Fibroblast of gingiva (primary cell): Measurements from ENCODE around the gene IL12A.

Source experiments
- DNase-seq: peaks from one replicate; pipeline ENCODE4 v3.0.0-alpha.2; 2011; ENCODE audit warnings: low read depth

Gene IL12A

DNA sequence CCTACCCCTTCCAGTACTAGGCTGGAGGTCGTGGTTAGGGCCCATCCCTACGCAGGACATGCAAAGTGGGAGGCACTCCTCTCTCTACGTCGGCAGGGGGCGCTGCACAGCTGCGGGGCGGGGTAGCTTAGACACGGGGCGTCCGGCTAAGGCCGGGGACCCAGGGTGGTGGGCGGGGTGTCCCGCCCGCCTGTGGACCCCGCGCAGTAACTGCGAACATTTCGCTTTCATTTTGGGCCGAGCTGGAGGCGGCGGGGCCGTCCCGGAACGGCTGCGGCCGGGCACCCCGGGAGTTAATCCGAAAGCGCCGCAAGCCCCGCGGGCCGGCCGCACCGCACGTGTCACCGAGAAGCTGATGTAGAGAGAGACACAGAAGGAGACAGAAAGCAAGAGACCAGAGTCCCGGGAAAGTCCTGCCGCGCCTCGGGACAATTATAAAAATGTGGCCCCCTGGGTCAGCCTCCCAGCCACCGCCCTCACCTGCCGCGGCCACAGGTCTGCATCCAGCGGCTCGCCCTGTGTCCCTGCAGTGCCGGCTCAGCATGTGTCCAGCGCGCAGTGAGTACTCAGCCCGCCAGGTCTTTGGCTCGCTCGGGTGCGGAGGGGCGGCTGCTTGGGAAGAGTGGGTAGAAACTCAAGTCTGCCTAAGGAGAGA lies at the start of gene IL12A:
TSS of gene IL12A (plus strand) at position 219 of the 655 bp plus-strand sequence.
- DNase-seq = peak; percentile 66

DNA sequence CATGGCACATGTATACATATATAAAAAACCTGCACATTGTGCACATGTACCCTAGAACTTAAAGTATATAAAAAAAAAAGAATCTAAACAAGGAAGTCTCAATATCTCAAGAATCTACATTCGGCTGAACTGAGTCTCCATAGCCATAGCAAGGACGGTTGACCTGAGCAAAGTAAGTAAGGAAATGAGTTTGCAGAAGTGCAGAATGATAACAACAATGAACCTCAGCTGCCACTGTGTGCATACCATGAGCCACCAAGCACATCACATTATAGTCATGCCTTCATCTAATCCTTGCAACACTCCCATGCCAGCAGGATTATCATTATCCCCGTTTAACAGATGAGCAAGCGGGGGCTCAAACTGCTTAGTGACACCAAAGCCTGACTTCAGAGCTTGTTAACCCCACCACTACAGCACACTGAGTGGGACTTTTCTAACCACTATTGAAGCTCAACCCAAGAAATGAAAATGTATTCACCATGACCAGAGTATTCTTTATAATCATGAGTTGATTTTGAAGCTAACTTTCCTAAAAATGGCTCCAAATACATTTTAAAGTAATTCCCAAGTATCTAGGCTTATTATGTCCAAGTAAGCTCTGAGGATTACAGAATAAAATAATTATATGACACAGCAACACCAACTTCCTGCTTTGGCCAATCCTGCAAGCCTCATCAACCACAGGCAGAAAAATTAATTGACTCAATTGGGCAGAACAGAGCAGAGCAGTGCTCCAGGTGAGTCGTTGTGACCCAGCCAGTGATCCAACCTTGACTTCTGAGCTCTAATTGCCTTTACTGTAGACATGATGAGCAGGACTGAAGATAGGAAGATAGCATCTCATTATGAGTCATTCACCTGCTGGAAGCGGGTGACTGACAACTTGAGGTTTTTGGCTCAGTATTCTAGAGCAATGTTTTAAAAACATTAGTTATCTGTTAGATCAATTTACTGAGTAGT lies 47.3 kb upstream of the IL12A start:
- DNase-seq = no peak

DNA sequence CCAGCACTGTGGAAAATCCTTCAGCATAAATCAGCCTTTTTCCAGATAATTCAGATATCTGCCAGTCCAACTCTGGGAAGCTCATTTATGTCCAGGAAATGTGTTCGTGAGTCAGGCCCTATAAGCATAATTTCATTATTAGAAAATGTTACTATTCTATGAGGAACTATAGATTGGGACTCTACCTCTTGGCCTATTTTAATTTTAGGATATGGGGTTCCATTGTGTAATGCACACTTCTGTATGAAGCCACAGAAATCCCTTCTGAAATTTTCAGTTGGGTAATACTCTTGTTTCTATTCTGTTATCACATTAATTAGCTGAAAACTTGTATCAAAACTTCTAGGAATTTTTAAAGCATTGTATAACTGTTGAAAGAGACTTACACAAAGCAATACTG lies 43.9 kb upstream of the IL12A start:
- DNase-seq = no peak

DNA sequence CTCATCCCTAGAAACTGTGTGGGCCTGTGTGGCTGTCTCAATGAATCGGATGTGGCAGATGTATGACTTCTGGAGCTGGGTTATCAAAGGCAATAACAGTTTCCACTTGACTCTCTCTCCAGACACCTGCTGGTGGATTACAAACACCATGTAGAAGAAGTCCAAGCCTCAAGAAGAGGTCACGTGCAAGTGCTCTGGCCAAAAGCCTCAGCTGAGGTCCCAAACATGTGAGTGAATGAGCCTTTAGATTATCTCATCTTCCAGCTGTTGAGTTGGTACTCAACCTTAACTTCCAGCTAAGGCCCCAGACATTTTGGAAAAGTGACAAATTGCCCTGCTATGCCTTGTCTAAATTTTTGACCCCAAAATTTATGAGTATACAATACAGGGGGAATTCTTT lies 42.7 kb upstream of the IL12A start:
- DNase-seq = no peak

DNA sequence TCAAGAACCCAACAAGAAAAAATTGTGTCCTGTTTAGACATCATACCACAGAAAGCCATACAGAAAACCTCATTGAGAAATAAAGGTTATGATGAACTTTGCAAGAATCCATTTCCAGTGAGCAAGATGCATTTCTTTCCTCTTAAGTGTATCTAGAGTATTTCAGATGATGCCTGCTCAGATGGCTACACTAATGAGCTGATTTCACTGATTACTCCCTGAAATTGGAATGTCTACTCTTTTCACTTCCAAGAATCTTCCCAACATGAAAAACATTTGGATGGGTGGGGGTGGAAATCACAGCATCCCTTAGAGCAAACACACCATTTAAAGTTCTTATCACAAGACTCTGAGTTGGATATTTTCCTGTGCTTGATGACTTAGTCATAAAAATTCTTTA lies 41.4 kb upstream of the IL12A start:
- DNase-seq = peak; percentile 50

DNA sequence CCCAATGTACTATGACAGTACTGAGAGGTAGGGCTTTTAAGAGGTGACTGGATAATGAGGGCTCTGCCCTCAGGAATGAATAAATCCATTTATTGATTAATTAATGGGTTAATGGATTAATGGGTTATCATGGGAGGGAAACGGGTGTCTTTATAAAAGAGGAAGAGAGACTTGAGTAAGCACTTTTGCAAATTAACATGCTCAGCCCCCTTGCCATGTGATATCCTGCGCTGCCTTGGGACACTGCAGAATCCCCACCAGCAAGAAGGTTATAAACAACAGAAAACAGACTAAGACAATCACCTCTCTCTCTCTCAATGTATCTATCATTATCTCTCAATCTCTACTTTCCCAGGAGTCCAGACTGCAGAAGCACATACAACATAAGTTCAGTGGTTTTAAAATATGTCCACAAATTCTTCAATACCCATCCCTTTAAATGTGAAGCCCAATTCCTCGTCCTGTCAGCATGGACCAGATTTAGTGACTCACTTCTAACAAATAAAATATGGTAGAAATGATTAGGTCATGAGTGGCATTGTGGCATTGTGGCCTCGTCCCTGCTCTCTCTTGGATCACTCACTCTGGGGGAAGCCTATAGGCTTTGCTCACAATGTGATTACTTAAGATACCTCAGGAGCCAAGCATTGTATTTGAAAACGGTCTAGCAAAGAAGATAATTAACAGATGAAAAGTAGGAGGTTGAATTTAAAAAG lies 40.0 kb upstream of the IL12A start:
- no peak for DNase-seq

DNA sequence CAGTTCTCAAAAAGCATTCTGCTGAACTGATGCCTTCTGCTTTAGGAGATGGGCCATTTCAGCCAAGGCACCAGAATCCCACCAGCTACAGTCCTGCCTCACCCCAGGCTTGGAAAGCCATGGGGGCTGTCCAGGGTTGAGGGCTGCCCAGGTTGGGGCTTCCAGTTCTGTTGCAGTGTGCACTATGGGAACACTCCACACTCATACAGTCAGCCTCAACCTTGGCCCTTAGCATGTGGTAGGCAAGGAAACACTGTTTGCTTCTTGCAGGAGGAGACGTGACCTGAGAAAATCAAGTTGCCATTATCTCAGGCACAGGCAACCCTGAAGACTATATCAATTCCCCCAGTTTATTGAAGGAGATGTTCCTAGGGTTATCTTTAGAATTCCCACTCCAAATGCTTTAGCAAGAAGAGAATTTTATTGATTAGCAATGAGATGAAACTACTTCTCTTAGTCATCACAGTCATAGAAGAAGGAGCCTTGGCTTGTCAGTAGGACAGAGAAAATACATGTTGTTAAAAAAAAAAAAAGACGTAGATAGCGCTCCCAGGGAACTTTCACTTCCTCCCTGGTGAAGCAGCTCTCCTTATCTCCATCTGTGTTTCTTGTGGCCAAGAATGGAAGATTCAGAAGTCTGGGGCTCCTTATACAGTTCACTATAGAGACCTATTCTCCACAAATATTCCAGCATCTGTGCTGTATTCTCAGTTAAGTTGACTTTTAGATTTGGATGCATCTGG lies 38.3 kb upstream of the IL12A start:
- no peak for DNase-seq

DNA sequence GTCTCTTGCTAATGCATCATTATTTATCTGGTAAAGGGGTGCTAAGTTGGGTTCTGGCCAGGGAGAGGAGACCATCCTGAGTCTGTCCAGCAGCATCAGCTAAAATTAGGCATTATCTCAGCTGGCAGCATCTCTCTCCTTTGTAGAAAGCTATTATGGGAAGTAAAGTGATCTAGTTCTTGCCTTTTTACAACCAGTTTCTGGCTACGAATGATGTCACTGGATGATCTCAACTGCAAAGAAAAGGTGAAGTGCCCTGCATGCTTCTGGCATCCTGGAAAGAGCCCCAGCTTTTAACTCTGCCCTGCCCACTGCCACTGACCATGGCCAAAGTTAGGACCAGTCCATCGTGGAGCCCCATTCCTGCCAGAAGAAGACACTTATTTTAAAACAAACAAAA lies 37.1 kb upstream of the IL12A start:
- DNase-seq = no peak

DNA sequence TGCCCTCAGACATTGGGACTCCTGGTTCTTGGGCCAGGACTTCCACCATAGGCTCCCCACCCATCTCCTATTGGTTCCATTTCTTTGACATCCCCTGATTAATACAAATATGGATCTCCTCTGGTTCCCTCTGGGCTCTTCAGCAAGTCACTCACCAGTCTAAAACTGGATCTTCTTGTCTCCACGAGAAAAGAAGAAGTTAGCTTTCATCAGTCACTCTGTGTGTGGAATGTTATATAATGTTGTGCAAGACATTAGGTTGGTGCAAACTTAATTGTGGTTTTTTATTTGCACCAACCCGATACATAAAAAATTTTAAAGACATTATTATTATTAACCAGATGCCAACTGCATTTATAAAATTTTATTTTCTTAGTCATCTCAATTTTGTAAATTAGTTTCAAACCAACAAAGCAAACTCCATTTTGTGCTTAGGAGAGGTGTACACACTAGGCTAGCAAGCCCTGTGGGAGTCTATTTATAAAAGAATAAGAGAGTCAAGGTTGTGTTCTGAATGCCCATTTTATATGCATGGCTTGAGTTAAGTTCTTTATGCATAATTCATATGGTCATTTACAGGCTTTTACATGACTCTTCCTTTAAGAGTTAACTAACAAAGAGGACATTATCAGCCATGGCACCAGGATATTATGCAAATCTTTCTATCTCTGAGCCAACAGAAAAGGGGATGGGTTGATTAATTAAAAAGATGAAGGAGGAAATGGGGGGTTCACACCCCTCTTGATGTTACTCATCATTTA lies 35.1 kb upstream of the IL12A start:
- DNase-seq = no peak

DNA sequence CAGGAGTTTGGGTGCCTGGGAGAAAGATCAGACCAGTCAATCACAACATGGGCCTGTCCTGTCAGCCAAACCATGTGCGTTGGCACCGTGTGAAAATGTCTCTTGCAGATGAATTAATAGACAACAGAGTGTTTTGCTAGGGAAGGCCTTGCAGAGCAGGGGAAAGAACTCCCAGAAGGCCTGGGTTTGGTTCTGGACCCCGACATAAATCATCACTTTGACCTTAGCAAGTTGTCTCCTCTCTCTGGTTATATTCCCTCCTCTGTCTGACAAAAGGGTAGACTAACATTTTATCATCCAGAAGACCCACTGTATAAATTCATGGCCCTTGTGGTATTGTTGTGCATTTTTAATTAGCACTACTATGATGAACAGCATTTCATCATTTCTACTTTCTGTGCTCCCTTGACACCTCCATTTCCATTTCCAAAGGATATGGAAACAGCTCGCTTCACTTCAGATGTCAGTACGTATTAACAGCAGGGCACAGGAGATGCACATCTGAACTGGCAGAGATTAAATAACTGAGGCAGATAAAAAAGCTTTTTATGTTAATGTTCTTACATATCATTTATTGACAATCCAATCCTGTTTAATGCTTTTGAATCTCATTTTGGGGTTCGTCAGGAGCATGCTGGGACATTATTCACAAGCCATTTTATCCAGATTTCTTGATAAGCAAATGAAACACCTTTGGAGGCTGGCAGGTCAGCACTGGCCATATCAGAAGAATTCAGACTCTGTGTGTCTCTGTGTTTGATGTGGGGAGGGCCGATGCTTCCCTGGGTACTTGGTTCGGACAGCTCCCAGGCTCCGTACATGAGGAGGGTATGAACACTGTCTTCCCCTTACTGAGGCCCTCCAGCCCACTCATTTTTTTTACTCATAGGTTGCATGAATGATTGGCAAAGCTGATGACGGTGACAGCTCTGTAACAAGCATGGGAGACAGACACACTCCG lies 28.2 kb upstream of the IL12A start:
- no peak for DNase-seq

DNA sequence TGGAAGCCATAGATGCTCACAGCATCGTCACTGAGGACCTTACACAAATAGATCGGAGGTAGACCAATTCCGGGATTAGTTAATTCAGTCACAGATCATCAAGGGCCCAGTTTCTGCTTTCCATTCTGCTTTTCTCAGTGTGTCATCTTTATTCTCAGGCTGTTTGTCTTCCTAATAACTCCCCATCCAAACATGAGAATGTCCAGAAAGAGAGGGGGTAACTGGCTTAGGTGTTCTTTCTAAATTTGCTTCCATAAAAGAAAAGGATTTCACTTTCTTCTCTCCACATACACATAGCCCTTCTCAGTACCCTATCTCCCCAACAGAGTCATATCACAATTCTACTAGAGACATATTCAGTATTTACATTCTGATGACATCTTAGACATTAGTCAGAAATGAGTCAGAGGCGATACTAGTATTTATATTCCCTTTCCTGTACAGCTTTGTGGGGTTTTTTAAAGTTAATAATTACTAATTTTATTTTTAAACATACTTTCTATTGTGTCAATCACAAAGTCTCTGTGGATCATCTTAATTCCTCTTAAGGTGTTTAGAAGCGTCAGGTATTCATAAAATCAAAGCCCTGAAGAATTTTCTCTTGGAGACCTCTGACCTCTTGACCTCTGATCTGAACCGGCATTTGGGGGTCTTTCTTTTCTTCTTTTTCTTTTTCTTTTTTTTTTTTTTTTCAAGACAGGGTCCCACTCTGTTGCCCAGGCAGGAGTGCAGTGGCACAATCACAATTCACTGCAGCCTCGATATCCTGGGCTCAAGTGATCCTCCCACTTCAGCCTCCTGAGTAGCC lies 24.3 kb upstream of the IL12A start:
- DNase-seq = peak; percentile 47

DNA sequence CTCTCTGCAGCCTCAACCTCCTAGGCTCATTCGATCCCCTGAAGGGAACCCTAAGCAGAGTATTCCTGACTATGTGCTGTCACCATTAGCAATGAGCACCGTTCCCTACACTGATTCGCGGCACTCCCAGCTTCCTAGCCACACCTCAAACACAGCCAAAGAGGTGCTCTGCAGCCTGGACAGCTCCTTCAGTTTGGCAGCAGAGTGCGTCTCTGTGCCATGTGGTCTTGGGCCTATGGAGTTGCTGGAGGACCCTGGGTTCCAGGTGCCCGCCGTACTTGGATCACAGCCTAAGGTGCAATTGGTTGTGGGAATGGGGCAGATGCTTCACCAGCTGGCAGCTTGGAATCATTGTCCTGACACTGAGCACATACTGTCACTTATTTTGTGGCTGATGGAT lies 17.3 kb upstream of the IL12A start:
- no peak for DNase-seq

DNA sequence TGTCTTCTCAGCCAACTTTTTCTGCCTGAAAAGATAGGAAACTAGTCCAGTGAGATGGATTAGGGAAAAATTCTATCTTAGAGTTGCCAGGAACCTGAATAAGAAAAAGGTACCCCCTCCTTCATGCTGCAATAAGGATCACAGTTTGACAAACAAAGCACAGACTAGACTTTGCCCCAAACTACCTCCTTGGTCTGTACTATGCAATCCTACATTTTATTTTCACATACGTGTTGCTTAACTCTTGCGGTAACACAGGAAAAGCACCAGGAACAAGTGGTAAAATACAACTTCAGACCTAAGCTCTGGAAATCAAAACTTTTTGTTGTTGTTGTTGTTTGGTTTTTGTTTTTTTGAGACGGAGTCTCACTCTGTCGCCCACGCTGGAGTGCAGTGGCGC lies 11.3 kb upstream of the IL12A start:
- no peak for DNase-seq

DNA sequence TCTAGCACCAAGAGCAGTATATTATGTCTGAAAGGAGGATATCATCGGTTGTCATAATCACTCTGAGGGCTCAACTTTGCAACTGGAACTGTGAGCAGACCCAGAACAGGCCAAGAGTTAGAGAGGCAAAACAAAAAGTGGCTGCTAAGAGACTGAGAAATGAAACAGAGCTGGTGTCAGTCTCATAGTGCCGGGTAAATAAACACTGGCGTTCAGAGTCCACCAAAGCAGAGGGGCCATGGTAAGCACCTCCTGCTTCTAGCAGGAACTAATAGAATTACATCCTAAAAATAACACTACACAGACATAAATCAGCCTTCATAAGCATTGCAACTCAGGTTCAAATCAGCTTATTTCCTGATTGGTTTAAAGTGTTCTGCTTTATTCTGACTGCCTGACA lies 10.3 kb upstream of the IL12A start:
- DNase-seq = no peak

DNA sequence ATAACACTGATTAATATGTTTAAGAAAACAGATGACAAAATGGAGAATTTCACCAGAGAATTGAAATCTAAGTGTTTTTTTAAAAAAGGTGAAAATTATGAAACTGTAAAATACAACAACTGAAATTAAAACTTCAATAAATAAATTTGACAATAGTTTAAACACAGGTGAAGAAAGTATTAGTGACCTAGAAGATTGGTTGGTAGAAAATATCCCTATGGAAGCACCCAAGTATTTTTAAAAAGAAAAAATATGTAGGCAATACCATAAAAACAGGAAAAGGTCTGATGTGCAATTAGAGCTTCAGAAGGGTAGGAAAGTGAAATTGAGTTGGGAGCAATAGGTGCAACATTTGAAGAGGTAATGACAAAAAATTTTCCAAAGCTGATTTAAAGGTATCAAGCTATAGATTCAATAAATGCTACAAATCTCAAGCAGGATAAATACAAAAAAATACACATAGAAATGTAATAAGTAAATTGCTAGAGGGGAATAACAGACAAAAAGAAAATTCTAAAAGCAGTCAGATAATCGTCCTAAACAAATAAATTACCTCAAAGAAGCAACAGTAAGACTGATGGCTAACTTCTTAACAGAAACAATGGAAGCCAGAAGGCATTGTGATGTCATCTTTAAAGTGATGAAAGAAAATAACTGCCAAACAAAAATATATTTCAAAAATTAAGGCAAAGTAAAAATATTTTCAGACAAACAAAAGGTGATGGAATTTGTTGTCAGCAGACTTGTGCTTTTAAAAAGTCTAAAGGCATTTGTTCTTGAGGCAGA lies 9.5 kb upstream of the IL12A start:
- no peak for DNase-seq

DNA sequence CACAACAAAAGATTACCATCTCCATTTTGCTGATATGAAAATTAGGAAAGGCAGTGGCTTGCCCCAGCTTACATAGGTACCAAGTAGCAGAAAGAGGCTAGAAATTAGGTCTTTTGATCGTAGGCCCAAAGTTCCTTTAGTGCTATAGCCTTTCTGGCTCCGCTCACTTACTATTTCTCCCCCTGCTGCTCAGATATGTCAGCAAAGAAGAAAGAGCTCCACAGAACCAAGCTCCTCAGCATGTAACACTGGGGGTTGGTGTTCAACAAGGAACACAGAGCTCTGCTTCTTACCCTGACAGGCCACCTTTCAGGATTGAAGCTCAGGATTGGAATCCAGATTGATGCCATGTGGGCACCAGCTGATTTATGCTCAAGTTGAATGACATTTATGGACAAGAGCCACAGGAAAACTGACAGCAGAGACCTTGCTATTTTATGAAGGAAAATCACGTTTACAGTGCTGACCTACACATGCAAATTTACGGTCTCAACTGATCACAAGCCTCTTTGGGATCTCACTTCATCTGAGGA lies 6.1 kb upstream of the IL12A start:
- DNase-seq = no peak

DNA sequence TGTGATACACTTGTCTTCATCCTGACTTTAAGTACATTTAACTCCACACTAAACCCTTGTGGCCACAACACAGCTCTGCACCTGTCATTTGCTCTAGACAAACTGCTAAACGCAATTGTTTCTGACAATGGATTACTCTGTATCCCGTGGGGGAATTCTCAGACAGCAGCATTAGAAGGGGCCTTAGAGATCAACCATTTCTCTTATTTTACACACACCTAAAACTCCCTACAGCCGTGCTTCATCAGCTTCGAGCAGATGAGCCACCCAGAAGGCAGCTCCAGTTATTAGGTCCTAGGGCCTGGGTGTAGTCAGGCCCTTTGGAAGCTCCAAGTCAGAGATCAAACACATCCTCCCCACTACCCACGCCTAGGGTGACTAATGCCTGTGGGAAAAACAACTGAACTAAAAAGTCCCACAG lies 1.3 kb upstream of the IL12A start:
- DNase-seq = no peak
